NT2/D1 (cell line): Measurements from ENCODE around the gene PTPN13.

Experiments
- SUZ12 ChIP-seq: IDR thresholded peaks from 2 replicates; pipeline ENCODE4 v1.6.1; 2011; ENCODE audit not compliant: insufficient read length, insufficient read depth; ENCODE audit errors: extremely low read depth
- YY1 ChIP-seq: IDR thresholded peaks from 2 replicates; pipeline ENCODE4 v1.6.1; 2011; ENCODE audit not compliant: insufficient read length, insufficient read depth
- ZNF274 ChIP-seq: IDR thresholded peaks from 2 replicates; pipeline ENCODE4 v1.6.1; 2011; ENCODE audit warnings: mild to moderate bottlenecking, low read depth, low read length

DNA sequence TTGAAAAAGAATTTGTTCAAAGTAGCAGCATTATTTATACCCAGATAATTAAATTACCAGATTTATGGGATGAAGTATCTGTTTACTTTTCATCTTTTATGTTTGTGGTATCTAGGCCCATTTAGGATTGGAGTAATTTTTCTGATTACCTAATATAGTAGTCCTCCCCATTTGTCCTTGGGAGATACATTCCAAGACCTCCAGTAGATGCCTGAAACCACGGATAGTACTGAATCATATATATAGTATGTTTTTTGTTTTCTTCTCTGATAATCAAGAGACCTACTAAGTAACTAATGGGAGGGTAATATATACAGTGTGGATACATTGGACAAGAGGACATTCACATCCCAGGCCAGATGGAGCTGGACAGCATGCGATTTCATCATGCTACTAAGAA lies 30.7 kb upstream of the PTPN13 start:
- no peak for TF ChIP-seq ZNF274
- TF ChIP-seq YY1, result no peak
- no peak for TF ChIP-seq SUZ12
